GM19467 (cell line): ENCODE data around the gene SMCO4.

Experiments
- ATAC-seq: cut with Tn5 transposase; IDR thresholded peaks from one replicate; pipeline ENCODE4 v1.9.1; 2021; ENCODE audit warnings: mild to moderate bottlenecking, moderate library complexity; ENCODE audit not compliant: unreplicated experiment

SMCO4 gene

GRCh38 chr11:93510196-93510873 lies 32.9 kb downstream of the SMCO4 start:
- no peak for ATAC-seq

- no peak for ATAC-seq
Measured at GRCh38 chr11:93507517-93507916, 35.7 kb downstream of the SMCO4 start.

GRCh38 chr11:93505703-93506102 lies 37.5 kb downstream of the SMCO4 start:
- no peak for ATAC-seq

- no peak for ATAC-seq
Measured at GRCh38 chr11:93504110-93505095, 38.8 kb downstream of the SMCO4 start.

GRCh38 chr11:93501856-93502255 lies 41.3 kb downstream of the SMCO4 start:
- no peak for ATAC-seq

GRCh38 chr11:93500759-93501158 lies 42.4 kb downstream of the SMCO4 start:
- ATAC-seq: no peak

GRCh38 chr11:93498641-93499040 lies 44.5 kb downstream of the SMCO4 start:
- ATAC-seq: no peak

GRCh38 chr11:93498161-93498560 lies 45.0 kb downstream of the SMCO4 start:
- ATAC-seq: no peak

GRCh38 chr11:93497596-93497995 lies 45.6 kb downstream of the SMCO4 start:
- ATAC-seq: no peak

GRCh38 chr11:93494357-93494756 lies 48.8 kb downstream of the SMCO4 start:
- ATAC-seq: no peak

GRCh38 chr11:93493252-93493897 lies 49.8 kb downstream of the SMCO4 start:
- no peak for ATAC-seq

GRCh38 chr11:93492464-93493251 lies 50.5 kb downstream of the SMCO4 start:
- no peak for ATAC-seq

GRCh38 chr11:93491973-93492372 lies 51.2 kb downstream of the SMCO4 start:
- ATAC-seq: no peak

- no peak for ATAC-seq
Measured at GRCh38 chr11:93490996-93491618, 52.1 kb downstream of the SMCO4 start.

- no peak for ATAC-seq
Measured at GRCh38 chr11:93489841-93490240, 53.4 kb downstream of the SMCO4 start.

GRCh38 chr11:93487032-93487483 lies 56.1 kb downstream of the SMCO4 start:
- no peak for ATAC-seq

GRCh38 chr11:93485983-93486382 lies 57.2 kb downstream of the SMCO4 start:
- no peak for ATAC-seq

GRCh38 chr11:93484716-93485115 lies 58.5 kb downstream of the SMCO4 start:
- ATAC-seq: no peak

- no peak for ATAC-seq
Measured at GRCh38 chr11:93482556-93482955, 60.6 kb downstream of the SMCO4 start.

GRCh38 chr11:93481696-93482095 lies 61.5 kb downstream of the SMCO4 start:
- ATAC-seq: no peak
